H1 (cell line): ENCODE measurements around the gene OSBPL9. TPM values are rescaled to one million over a fixed set of nuclear protein-coding genes. Genes with fewer than 3 reads are reported as not detected.

ENCODE experiments used
- CTCF ChIA-PET: fragments of 300-600 bp; sonication (Branson Sonifier 250); formaldehyde crosslinking; loops from one replicate; lab custom pipeline; 2021; ENCODE audit not compliant: partially characterized antibody; lab: Charles Lee
- POLR2A ChIA-PET: fragments of 300-600 bp; sonication (Branson Sonifier 250); formaldehyde crosslinking; loops from one replicate; lab custom pipeline; 2021; ENCODE audit warnings: inconsistent platforms; ENCODE audit not compliant: partially characterized antibody; lab: Charles Lee
- DNase-seq, 2 experiments: peaks; one replicate each; pipeline versions ENCODE4 v3.0.0 to v3.0.0-alpha.2; 2010 to 2022; ENCODE audit warnings: low spot score in 2 of 2, low read depth in 1 of 2, mixed read lengths in 1 of 2
- FAIRE-seq: peaks from 2 replicates; lab custom pipeline; 2011; peaks lifted over from hg19 to GRCh38; lab: Jason Lieb, UNC
- H2AFZ ChIP-seq: 2 replicates; pipeline ENCODE4 v1.8.1; 2012; ENCODE audit warnings: low read length, inconsistent platforms
- H2AK5ac ChIP-seq: 2 replicates; pipeline ENCODE4 v1.6.1; 2013; ENCODE audit warnings: low read depth, low read length
- H2BK120ac ChIP-seq: replicated peaks from 2 replicates; pipeline ENCODE3; 2013; ENCODE audit warnings: low read depth, low read length, inconsistent platforms
- H2BK12ac ChIP-seq: 2 replicates; pipeline ENCODE4 v1.6.1; 2013; ENCODE audit warnings: low read depth, low read length
- H2BK15ac ChIP-seq: 2 replicates; pipeline ENCODE4 v1.6.1; 2013; ENCODE audit warnings: low read length
- H2BK20ac ChIP-seq: 2 replicates; pipeline ENCODE4 v1.6.1; 2013; ENCODE audit warnings: low read length
- H2BK5ac ChIP-seq: 2 replicates; pipeline ENCODE4 v1.6.1; 2013; ENCODE audit warnings: low read depth, low read length
- H3K14ac ChIP-seq: 2 replicates; pipeline ENCODE4 v1.6.1; 2013; ENCODE audit warnings: inconsistent platforms; ENCODE audit not compliant: insufficient read length
- H3K18ac ChIP-seq: 2 replicates; pipeline ENCODE4 v1.6.1; 2013; ENCODE audit warnings: low read length; ENCODE audit errors: extremely low read depth
- H3K23ac ChIP-seq: 2 replicates; pipeline ENCODE4 v1.6.1; 2013; ENCODE audit warnings: inconsistent platforms; ENCODE audit not compliant: insufficient read length
- H3K23me2 ChIP-seq: 2 replicates; pipeline ENCODE4 v1.6.1; 2013; ENCODE audit warnings: low read depth, low read length
- H3K27ac ChIP-seq: 2 replicates; pipeline ENCODE4 v1.6.1; 2011; ENCODE audit warnings: low read depth, low read length, inconsistent platforms
- H3K27me3 ChIP-seq, 4 experiments: replicated peaks in 1 of 4; 1 replicate in 1 of 4; 2 replicates in 3 of 4; pipeline versions ENCODE4 v1.6.1 to v1.8.1; 2011 to 2013; ENCODE audit warnings: low read length in 3 of 4, mild to moderate bottlenecking in 3 of 4, inconsistent platforms in 2 of 4, mixed read lengths in 2 of 4, moderate library complexity in 1 of 4; ENCODE audit not compliant: control insufficient read depth in 3 of 4, insufficient read depth in 3 of 4; ENCODE audit errors: extremely low read depth in 1 of 4
- H3K36me3 ChIP-seq, 4 experiments: 2 replicates each; pipeline versions ENCODE4 v1.6.1 to v1.8.1; 2011 to 2013; ENCODE audit warnings: mild to moderate bottlenecking in 4 of 4, low read length in 3 of 4, moderate library complexity in 2 of 4, control low read depth in 1 of 4, inconsistent platforms in 1 of 4; ENCODE audit not compliant: insufficient read depth in 4 of 4, control insufficient read depth in 2 of 4
- H3K4ac ChIP-seq: replicated peaks from 2 replicates; pipeline ENCODE3; 2013; ENCODE audit warnings: low read length, low read depth, mixed read lengths, inconsistent platforms; ENCODE audit not compliant: insufficient read length
- H3K4me1 ChIP-seq, 4 experiments: replicated peaks in 1 of 4; 1 replicate in 1 of 4; 2 replicates in 3 of 4; pipeline versions ENCODE4 v1.6.1 to v1.8.1; 2011 to 2013; ENCODE audit warnings: low read length in 3 of 4, inconsistent platforms in 2 of 4, mixed read lengths in 1 of 4; ENCODE audit not compliant: insufficient read depth in 4 of 4, control insufficient read depth in 3 of 4
- H3K4me2 ChIP-seq, 2 experiments: 2 replicates each; pipeline versions ENCODE4 v1.6.1 to v1.8.1; 2011 to 2013; ENCODE audit warnings: low read depth in 2 of 2, low read length in 2 of 2, control low read depth in 1 of 2, inconsistent platforms in 1 of 2, mild to moderate bottlenecking in 1 of 2; ENCODE audit not compliant: insufficient read depth in 1 of 2
- H3K4me3 ChIP-seq, 4 experiments: fragments of 200-600, 300-600 bp in 1 of 4; sonication (generic), shearing (Covaris generic), sonication (Bioruptor Twin) in 1 of 4; 2 replicates each; pipeline versions ENCODE4 v1.5.1 to v1.8.1; 2011 to 2016; ENCODE audit warnings: low read length in 4 of 4, low read depth in 3 of 4, control low read depth in 2 of 4, inconsistent platforms in 2 of 4, mild to moderate bottlenecking in 2 of 4, mixed read lengths in 1 of 4, moderate library complexity in 1 of 4; ENCODE audit not compliant: insufficient read depth in 2 of 4; ENCODE audit errors: extremely low read depth in 1 of 4
- H3K56ac ChIP-seq: replicated peaks from 2 replicates; pipeline ENCODE3; 2013; ENCODE audit warnings: low read depth, mild to moderate bottlenecking, mixed read lengths, low read length, inconsistent platforms; ENCODE audit not compliant: insufficient read length
- H3K79me1 ChIP-seq: 2 replicates; pipeline ENCODE4 v1.6.1; 2013; ENCODE audit warnings: low read depth, low read length, control low read depth
- H3K79me2 ChIP-seq, 2 experiments: 2 replicates each; pipeline versions ENCODE4 v1.6.1 to v1.8.1; 2012 to 2013; ENCODE audit warnings: low read length in 2 of 2, mild to moderate bottlenecking in 2 of 2, inconsistent platforms in 1 of 2; ENCODE audit not compliant: insufficient read depth in 2 of 2, control insufficient read depth in 1 of 2
- H3K9ac ChIP-seq, 4 experiments: replicated peaks in 1 of 4; 1 replicate in 1 of 4; 2 replicates in 3 of 4; pipeline versions ENCODE4 v1.6.1 to v1.8.1; 2011 to 2013; ENCODE audit warnings: low read depth in 3 of 4, low read length in 3 of 4, control low read depth in 2 of 4, mild to moderate bottlenecking in 2 of 4, moderate library complexity in 2 of 4, inconsistent platforms in 1 of 4; ENCODE audit errors: extremely low read depth in 1 of 4
- H3K9me3 ChIP-seq, 2 experiments: 2 replicates each; pipeline versions ENCODE4 v1.6.1 to v1.8.1; 2012 to 2013; ENCODE audit warnings: mild to moderate bottlenecking in 2 of 2, moderate library complexity in 2 of 2, control low read depth in 1 of 2, inconsistent platforms in 1 of 2, low read depth in 1 of 2, low read length in 1 of 2, mixed read lengths in 1 of 2; ENCODE audit not compliant: insufficient read depth in 2 of 2
- H4K20me1 ChIP-seq, 2 experiments: replicated peaks in 1 of 2; 2 replicates each; pipeline versions ENCODE3 to v1.8.1; 2011 to 2013; ENCODE audit warnings: inconsistent platforms in 2 of 2, low read length in 2 of 2, mild to moderate bottlenecking in 1 of 2; ENCODE audit not compliant: insufficient read depth in 2 of 2, control insufficient read depth in 1 of 2
- H4K5ac ChIP-seq: 2 replicates; pipeline ENCODE4 v1.6.1; 2013; ENCODE audit warnings: low read length, low read depth, mixed read lengths, inconsistent platforms; ENCODE audit not compliant: insufficient read length
- H4K8ac ChIP-seq: 2 replicates; pipeline ENCODE4 v1.8.0; 2013; ENCODE audit warnings: mild to moderate bottlenecking, moderate library complexity, low read length, inconsistent platforms; ENCODE audit not compliant: insufficient read depth; ENCODE audit errors: extremely low read depth
- H4K91ac ChIP-seq: replicated peaks from 2 replicates; pipeline ENCODE3; 2013; ENCODE audit warnings: low read length, mixed read lengths, inconsistent platforms; ENCODE audit not compliant: insufficient read length
- BCL11A ChIP-seq, 2 experiments: IDR thresholded peaks; one replicate each; pipeline ENCODE4 v1.6.1; 2011; ENCODE audit warnings: low read depth in 2 of 2, low read length in 2 of 2, mild to moderate bottlenecking in 2 of 2
- CEBPB ChIP-seq: IDR thresholded peaks from 2 replicates; pipeline ENCODE4 v1.6.1; 2012; ENCODE audit warnings: low read depth, low read length
- E2F6 ChIP-seq: IDR thresholded peaks from 2 replicates; pipeline ENCODE4 v1.6.1; 2012; ENCODE audit warnings: inconsistent platforms
- GABPA ChIP-seq: IDR thresholded peaks from 2 replicates; pipeline ENCODE4 v1.6.1; 2011; ENCODE audit warnings: mild to moderate bottlenecking, low read length, moderate library complexity, borderline replicate concordance; ENCODE audit not compliant: insufficient read depth
- GTF2F1 ChIP-seq: IDR thresholded peaks from 2 replicates; pipeline ENCODE4 v1.6.1; 2012; ENCODE audit warnings: low read depth, low read length, improper control_type of control experiment, borderline replicate concordance
- KDM4A ChIP-seq: IDR thresholded peaks from one replicate; pipeline ENCODE4 v1.7.1; 2012; ENCODE audit warnings: low read depth, mild to moderate bottlenecking, moderate library complexity, low read length, inconsistent platforms; ENCODE audit not compliant: severe bottlenecking
- KDM5A ChIP-seq: fragments of 200-600 bp; IDR thresholded peaks from 2 replicates; pipeline ENCODE4 v1.7.1; 2012; ENCODE audit warnings: mild to moderate bottlenecking, low read length, inconsistent platforms, mixed read lengths
- MAFK ChIP-seq: IDR thresholded peaks from 2 replicates; pipeline ENCODE4 v1.6.1; 2012; ENCODE audit warnings: low read depth, mild to moderate bottlenecking, improper control_type of control experiment, low read length
- PHF8 ChIP-seq: fragments of 200-600 bp; sonication (generic); conservative IDR thresholded peaks from 2 replicates; pipeline ENCODE4 v1.7.1; 2012; ENCODE audit warnings: low read depth, mild to moderate bottlenecking, inconsistent platforms, low read length, moderate library complexity
- POLR2A ChIP-seq, 2 experiments: IDR thresholded peaks; 1 replicate in 1 of 2; 2 replicates in 1 of 2; pipeline ENCODE4 v1.6.1; 2011; ENCODE audit warnings: low read depth in 2 of 2, low read length in 2 of 2, mild to moderate bottlenecking in 2 of 2; ENCODE audit errors: control extremely low read depth in 1 of 2
- SIX5 ChIP-seq: IDR thresholded peaks from 2 replicates; pipeline ENCODE4 v1.6.1; 2011; ENCODE audit warnings: mild to moderate bottlenecking, low read depth, low read length
- SP2 ChIP-seq: IDR thresholded peaks from 2 replicates; pipeline ENCODE4 v1.6.1; 2012; ENCODE audit warnings: mild to moderate bottlenecking, low read length, inconsistent platforms
- TAF7 ChIP-seq: optimal IDR thresholded peaks from 2 replicates; pipeline ENCODE3; 2011; ENCODE audit warnings: low read depth, mild to moderate bottlenecking, inconsistent platforms, low read length, moderate library complexity, borderline replicate concordance
- TCF12 ChIP-seq: IDR thresholded peaks from 2 replicates; pipeline ENCODE4 v1.6.1; 2011; ENCODE audit warnings: low read depth, mild to moderate bottlenecking, low read length
- YY1 ChIP-seq: IDR thresholded peaks from 2 replicates; pipeline ENCODE4 v1.6.1; 2011; ENCODE audit warnings: low read depth, mild to moderate bottlenecking, low read length
- WGBS, 2 experiments: shearing (Covaris generic) in 1 of 2; methylation state at CpG; one replicate each; pipeline versions ENCODE4 v1.1.6 to v1.1.7; 2013 to 2015; ENCODE audit warnings: low lambda C conversion rate in 2 of 2, mixed read lengths in 2 of 2, inconsistent platforms in 1 of 2, low coverage in 1 of 2, missing lambda C conversion rate in 1 of 2; ENCODE audit not compliant: insufficient replicate concordance in 2 of 2, insufficient coverage in 1 of 2, insufficient read length in 1 of 2; ENCODE audit errors: extremely low coverage in 1 of 2, missing lambda C conversion rate in 1 of 2; 5-methylcytosine and 5-hydroxymethylcytosine counted together
- polyA plus RNA-seq, 7 experiments: library from polyadenylated mRNA; depleted of rRNA in 3 of 7; stranded (reverse) in 5 of 7; unstranded in 2 of 7; fragments of >200 nt in 5 of 7; fragments of 200-250 nt in 2 of 7; gene quantifications; 1 replicate in 5 of 7; 2 replicates in 1 of 7; 4 replicates in 1 of 7; pipeline versions ENCODE4 v1.2.1 to v1.2.3, GENCODE V29; 2011 to 2013; ENCODE audit warnings: missing spikeins in 2 of 7, mixed read lengths in 2 of 7
- total RNA-seq: library from RNA; stranded (reverse); fragmentation: NEBNext Ultra II Directional; extraction: Animal tissue kit (Norgen Biotek cat#: 25700); gene quantifications from 2 replicates; pipeline ENCODE4 v1.2.1, GENCODE V29; 2021

Gene OSBPL9
- total and polyA plus RNA-seq, 2 of the 8 experiments (the other 6 are each of a cell fraction or from before 2014, with no cell fraction given), result 58.2 to 71.6 TPM

DNA sequence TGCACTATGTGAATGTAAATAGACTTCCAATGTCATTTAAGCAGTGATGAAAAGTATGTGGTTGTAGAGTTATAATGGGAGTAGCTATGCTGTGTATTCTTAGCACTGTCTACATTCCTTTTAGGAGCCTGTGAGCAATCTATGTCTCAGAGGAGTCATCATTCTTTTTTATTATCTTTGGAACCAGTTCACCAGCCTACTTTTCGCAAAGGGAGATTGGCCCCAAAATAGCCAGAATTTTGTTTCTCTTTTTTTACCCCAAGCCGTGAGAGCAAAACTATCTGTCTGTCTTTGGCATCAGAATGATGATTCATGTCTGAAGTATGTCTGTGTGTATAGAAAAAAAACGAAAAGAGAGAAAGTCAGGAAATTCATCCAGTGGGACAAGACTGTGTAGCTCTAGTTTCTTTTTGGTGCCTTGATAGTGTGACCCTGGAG lies 44.2 kb downstream of the OSBPL9 start:
- no peaks in the 10 kb centered on the region for H3K27me3 ChIP-seq
- no peaks in the 10 kb centered on the region for H3K36me3 ChIP-seq
- no peak for DNase-seq
- H3K4me2 ChIP-seq, result no peak overlapping the region
- POLR2A ChIA-PET, result no interaction called here
- no peak overlapping the region for H3K23ac ChIP-seq
- H4K8ac ChIP-seq, result no peak overlapping the region
- no peak overlapping the region for H2BK12ac ChIP-seq
- H2AFZ ChIP-seq, result no peak overlapping the region
- no peak overlapping the region for H3K27ac ChIP-seq
- H4K5ac ChIP-seq, result no peak overlapping the region
- WGBS, 2 experiments, result 87% methylated on average over 3 of the region's 3 CpGs; no CpG with 5 or more reads in 1 of the 2 experiments
- no peaks in the 10 kb centered on the region; the same call in 1 of the 2 replicates for H3K23me2 ChIP-seq
- no peak overlapping the region for H3K4me3 ChIP-seq
- H3K79me1 ChIP-seq, result no peaks in the 10 kb centered on the region; the same call in 1 of the 2 replicates
- no peak overlapping the region for H2BK15ac ChIP-seq
- H3K4ac ChIP-seq, result no peak overlapping the region
- H2BK20ac ChIP-seq, result no peak overlapping the region
- H3K14ac ChIP-seq, result no peak overlapping the region
- no peaks in the 10 kb centered on the region for H4K20me1 ChIP-seq
- no peak overlapping the region for H3K56ac ChIP-seq
- CTCF ChIA-PET, result no interaction called here
- no peak overlapping the region for H3K9ac ChIP-seq
- H2BK120ac ChIP-seq, result no peak overlapping the region
- no peaks in the 10 kb centered on the region; a peak in 1 of 7 replicates for H3K4me1 ChIP-seq
- no peak overlapping the region for H3K18ac ChIP-seq
- no peak overlapping the region for H2BK5ac ChIP-seq
- H3K9me3 ChIP-seq, result no peaks in the 10 kb centered on the region
- no peak for FAIRE-seq
- H3K79me2 ChIP-seq, result no peaks in the 10 kb centered on the region
- H2AK5ac ChIP-seq, result no peak overlapping the region
- no peak overlapping the region for H4K91ac ChIP-seq
- TF ChIP-seq SP2 (no peak), KDM5A (no peak), GTF2F1 (no peak), BCL11A (IDR thresholded peaks at IDR 0.05; ENCODE audit: low read depth in 2 of 2, low read length in 2 of 2) (no peak), KDM4A (no peak), SIX5 (no peak), TAF7 (no peak), TCF12 (no peak), CEBPB (no peak), YY1 (no peak), PHF8 (no peak), MAFK (no peak), GABPA (no peak), E2F6 (no peak), POLR2A (IDR thresholded peaks at IDR 0.05; ENCODE audit: control extremely low read depth in 1 of 2, low read depth in 2 of 2, low read length in 2 of 2) (no peak)
